ENCODE results near the gene ZNF865.

GRCh38 chr19:55602104-55603001 is 3.1 kb upstream of the ZNF865 start:
- TF ChIP-seq POLR2A (IDR thresholded peaks at IDR 0.05; ENCODE audit: low read depth) (no peak), POLR2AphosphoS5 (IDR thresholded peaks at IDR 0.05) (no peak), EP300 (IDR thresholded peaks at IDR 0.05) (no peak)
